Measurements from ENCODE around the gene FRMD1. TPM values are rescaled to one million over a fixed set of nuclear protein-coding genes. Genes with fewer than 3 reads are reported as not detected.

The FRMD1 gene
- total RNA-seq, 1 experiment from 2014 or later, result 0.57 TPM

- TF ChIP-seq JUN (CRISPR knock-in tag; IDR thresholded peaks at IDR 0.05) (no peak), ZSCAN18 (CRISPR knock-in tag; IDR thresholded peaks at IDR 0.05) (no peak), PREB (CRISPR knock-in tag; IDR thresholded peaks at IDR 0.05; ENCODE audit: borderline replicate concordance) (no peak), FOXK1 (CRISPR knock-in tag; IDR thresholded peaks at IDR 0.05) (no peak)
Measured at GRCh38 chr6:168119539-168119938, 40.5 kb upstream of the FRMD1 start (continued).

DNA sequence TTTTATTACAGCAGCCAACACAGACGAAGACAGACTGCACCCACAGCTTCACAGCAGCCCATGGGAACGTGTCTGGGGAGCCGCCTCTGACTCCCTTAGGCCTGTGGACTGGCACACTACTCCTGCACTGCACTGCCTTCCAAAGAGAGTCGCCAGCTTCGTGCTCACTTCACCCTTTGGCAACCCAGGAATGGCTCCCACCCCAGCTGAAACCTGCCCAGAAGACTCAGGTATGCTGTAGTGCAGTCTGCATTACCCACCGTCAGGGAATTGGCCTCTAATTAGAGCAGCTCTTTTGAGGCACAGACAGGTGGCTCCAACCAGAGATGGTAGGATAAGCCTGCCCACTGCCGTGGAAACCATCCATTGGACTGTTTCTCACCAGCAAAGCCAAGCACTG lies 39.9 kb upstream of the FRMD1 start:
- CTCF ChIA-PET, result interaction anchor here (1.2 to 3.0 kb wide), 8 partner anchors 9 to 123 kb away, joined by 4 to 38 read pairs (median 8); no protein-coding TSS in a partner anchor
- Mint-ChIP-seq H3K27ac (no peak overlapping the region), H3K4me3 (no peak overlapping the region), H3K9me3 (peaks cover 12% of the 10 kb centered on the region), H3K4me1 (peaks cover 25% of the 10 kb centered on the region), H3K27me3 (ENCODE audit: low read depth) (peaks cover 10% of the 10 kb centered on the region), H3K36me3 (no peaks in the 10 kb centered on the region)
- POLR2A ChIA-PET, result no interaction called here
- DNase-seq (ENCODE audit: low spot score) (no peak), ATAC-seq (no peak)
- TF ChIP-seq ZNF671 (CRISPR knock-in tag; IDR thresholded peaks at IDR 0.05) (no peak), CTCF (IDR thresholded peaks at IDR 0.05) (no peak), ZSCAN18 (CRISPR knock-in tag; IDR thresholded peaks at IDR 0.05) (no peak), FOXP4 (CRISPR knock-in tag; IDR thresholded peaks at IDR 0.05) (no peak), FOXJ3 (CRISPR knock-in tag; IDR thresholded peaks at IDR 0.05; ENCODE audit: borderline replicate concordance) (no peak), ZNF281 (CRISPR knock-in tag; IDR thresholded peaks at IDR 0.05) (no peak), AFF4 (CRISPR knock-in tag; IDR thresholded peaks at IDR 0.05; ENCODE audit: borderline replicate concordance) (no peak), GRHL2 (CRISPR knock-in tag; IDR thresholded peaks at IDR 0.05; ENCODE audit: insufficient replicate concordance, severe bottlenecking) (no peak), SP1 (CRISPR knock-in tag; conservative IDR thresholded peaks at IDR 0.05) (no peak), TP53 (CRISPR knock-in tag; IDR thresholded peaks at IDR 0.05) (no peak), RORB (CRISPR knock-in tag; IDR thresholded peaks at IDR 0.05) (no peak), SMAD3 (CRISPR knock-in tag; IDR thresholded peaks at IDR 0.05; ENCODE audit: borderline replicate concordance) (no peak)
- TF ChIP-seq, protein P1, sequence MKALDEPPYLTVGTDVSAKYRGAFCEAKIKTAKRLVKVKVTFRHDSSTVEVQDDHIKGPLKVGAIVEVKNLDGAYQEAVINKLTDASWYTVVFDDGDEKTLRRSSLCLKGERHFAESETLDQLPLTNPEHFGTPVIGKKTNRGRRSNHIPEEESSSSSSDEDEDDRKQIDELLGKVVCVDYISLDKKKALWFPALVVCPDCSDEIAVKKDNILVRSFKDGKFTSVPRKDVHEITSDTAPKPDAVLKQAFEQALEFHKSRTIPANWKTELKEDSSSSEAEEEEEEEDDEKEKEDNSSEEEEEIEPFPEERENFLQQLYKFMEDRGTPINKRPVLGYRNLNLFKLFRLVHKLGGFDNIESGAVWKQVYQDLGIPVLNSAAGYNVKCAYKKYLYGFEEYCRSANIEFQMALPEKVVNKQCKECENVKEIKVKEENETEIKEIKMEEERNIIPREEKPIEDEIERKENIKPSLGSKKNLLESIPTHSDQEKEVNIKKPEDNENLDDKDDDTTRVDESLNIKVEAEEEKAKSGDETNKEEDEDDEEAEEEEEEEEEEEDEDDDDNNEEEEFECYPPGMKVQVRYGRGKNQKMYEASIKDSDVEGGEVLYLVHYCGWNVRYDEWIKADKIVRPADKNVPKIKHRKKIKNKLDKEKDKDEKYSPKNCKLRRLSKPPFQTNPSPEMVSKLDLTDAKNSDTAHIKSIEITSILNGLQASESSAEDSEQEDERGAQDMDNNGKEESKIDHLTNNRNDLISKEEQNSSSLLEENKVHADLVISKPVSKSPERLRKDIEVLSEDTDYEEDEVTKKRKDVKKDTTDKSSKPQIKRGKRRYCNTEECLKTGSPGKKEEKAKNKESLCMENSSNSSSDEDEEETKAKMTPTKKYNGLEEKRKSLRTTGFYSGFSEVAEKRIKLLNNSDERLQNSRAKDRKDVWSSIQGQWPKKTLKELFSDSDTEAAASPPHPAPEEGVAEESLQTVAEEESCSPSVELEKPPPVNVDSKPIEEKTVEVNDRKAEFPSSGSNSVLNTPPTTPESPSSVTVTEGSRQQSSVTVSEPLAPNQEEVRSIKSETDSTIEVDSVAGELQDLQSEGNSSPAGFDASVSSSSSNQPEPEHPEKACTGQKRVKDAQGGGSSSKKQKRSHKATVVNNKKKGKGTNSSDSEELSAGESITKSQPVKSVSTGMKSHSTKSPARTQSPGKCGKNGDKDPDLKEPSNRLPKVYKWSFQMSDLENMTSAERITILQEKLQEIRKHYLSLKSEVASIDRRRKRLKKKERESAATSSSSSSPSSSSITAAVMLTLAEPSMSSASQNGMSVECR (CRISPR knock-in tag; IDR thresholded peaks at IDR 0.05; ENCODE audit: borderline replicate concordance), result no peak
